HG03520 (cell line): ENCODE results near the gene CFAP54.
"Not testable (repeated sequence)": the region's sequence is repeated elsewhere in the genome, so short reads cannot be mapped to it uniquely, and the experiment has no call there.

Experiments used
- ATAC-seq: cut with Tn5 transposase; IDR thresholded peaks from one replicate; pipeline ENCODE4 v1.9.1; 2021; ENCODE audit warnings: mild to moderate bottlenecking, moderate library complexity; ENCODE audit not compliant: unreplicated experiment

CFAP54 gene

GRCh38 chr12:96623155-96623554, 133.8 kb downstream of the CFAP54 start:
- no peak for ATAC-seq

GRCh38 chr12:96623656-96624217, 134.4 kb downstream of the CFAP54 start:
- ATAC-seq = no peak

GRCh38 chr12:96635844-96636243, 146.5 kb downstream of the CFAP54 start:
- ATAC-seq = no peak

GRCh38 chr12:96636895-96637294, 147.5 kb downstream of the CFAP54 start:
- ATAC-seq = no peak

GRCh38 chr12:96648923-96649322, 159.5 kb downstream of the CFAP54 start:
- no peak for ATAC-seq

GRCh38 chr12:96652870-96653269, 163.5 kb downstream of the CFAP54 start:
- no peak for ATAC-seq

- ATAC-seq = no peak
These were observed 168.7 kb downstream of the CFAP54 start for GRCh38 chr12:96658075-96658474.

GRCh38 chr12:96669786-96670185, 180.4 kb downstream of the CFAP54 start:
- ATAC-seq = no peak

GRCh38 chr12:96670334-96670899, 181.0 kb downstream of the CFAP54 start:
- ATAC-seq = no peak

- not testable (repeated sequence) for ATAC-seq
These were observed 186.1 kb downstream of the CFAP54 start for GRCh38 chr12:96675519-96675918.

GRCh38 chr12:96677363-96677762, 188.0 kb downstream of the CFAP54 start:
- no peak for ATAC-seq

- no peak for ATAC-seq
These were observed 198.3 kb downstream of the CFAP54 start for GRCh38 chr12:96687719-96688118.

- no peak for ATAC-seq
These were observed 209.1 kb downstream of the CFAP54 start for GRCh38 chr12:96698521-96698920.

GRCh38 chr12:96698965-96699364, 209.6 kb downstream of the CFAP54 start:
- no peak for ATAC-seq

- ATAC-seq = no peak
These were observed 212.5 kb downstream of the CFAP54 start for GRCh38 chr12:96701856-96702255.

GRCh38 chr12:96710127-96710745, 220.9 kb downstream of the CFAP54 start:
- ATAC-seq = no peak

- no peak for ATAC-seq
These were observed 222.0 kb downstream of the CFAP54 start for GRCh38 chr12:96711364-96711763.

GRCh38 chr12:96714199-96714598, 224.8 kb downstream of the CFAP54 start:
- ATAC-seq = no peak

- ATAC-seq = peak; percentile 90
These were observed 230.4 kb downstream of the CFAP54 start for GRCh38 chr12:96719660-96720362.

- ATAC-seq = peak; percentile 52
These were observed 231.0 kb downstream of the CFAP54 start for GRCh38 chr12:96720363-96720705.

GRCh38 chr12:96729466-96729865, 240.1 kb downstream of the CFAP54 start:
- not testable (repeated sequence) for ATAC-seq

- no peak for ATAC-seq
These were observed 240.5 kb downstream of the CFAP54 start for GRCh38 chr12:96729886-96730285.
